Ovary (tissue), 3 donors: Measurements from ENCODE around the gene HINT3.

Experiments
- EP300 ChIP-seq: sonication (generic); formaldehyde crosslinking; IDR thresholded peaks from one replicate; pipeline ENCODE4 v1.6.1; 2017; ENCODE audit warnings: antibody characterized with exemption
- TF ChIP-seq, protein P1 (sequence below), 3 donors: fragments of 450-650 bp in 2 of 3; fragments of 200-600 bp in 1 of 3; IDR thresholded peaks; one replicate each; pipeline versions ENCODE4 v1.5.1 to v1.8.0; 2016 to 2022; ENCODE audit warnings: antibody characterized with exemption in 3 of 3, mild to moderate bottlenecking in 1 of 3
- donor health status: DM: no; HTN: no; CAD: no.

DNA sequence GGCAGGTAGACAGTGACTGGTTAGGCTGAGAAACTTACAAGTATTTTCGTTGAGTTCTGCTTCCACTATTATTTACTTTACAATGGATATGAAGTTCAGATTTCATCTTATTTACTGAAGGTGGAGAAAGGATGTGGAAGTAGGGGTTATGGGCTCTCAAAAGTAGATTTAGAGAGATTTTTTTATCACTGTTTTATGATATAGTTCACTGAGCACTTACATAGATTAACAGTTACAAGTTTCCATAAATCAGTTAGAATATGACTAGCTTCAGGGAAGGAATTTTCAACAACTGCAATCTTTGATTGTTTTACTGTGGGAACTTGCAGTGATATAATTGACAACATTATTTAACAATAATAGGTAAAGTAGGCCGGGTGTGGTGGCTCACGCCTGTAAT lies 22.5 kb downstream of the HINT3 start:
- TF ChIP-seq EP300: no peak
- TF ChIP-seq, protein P1, sequence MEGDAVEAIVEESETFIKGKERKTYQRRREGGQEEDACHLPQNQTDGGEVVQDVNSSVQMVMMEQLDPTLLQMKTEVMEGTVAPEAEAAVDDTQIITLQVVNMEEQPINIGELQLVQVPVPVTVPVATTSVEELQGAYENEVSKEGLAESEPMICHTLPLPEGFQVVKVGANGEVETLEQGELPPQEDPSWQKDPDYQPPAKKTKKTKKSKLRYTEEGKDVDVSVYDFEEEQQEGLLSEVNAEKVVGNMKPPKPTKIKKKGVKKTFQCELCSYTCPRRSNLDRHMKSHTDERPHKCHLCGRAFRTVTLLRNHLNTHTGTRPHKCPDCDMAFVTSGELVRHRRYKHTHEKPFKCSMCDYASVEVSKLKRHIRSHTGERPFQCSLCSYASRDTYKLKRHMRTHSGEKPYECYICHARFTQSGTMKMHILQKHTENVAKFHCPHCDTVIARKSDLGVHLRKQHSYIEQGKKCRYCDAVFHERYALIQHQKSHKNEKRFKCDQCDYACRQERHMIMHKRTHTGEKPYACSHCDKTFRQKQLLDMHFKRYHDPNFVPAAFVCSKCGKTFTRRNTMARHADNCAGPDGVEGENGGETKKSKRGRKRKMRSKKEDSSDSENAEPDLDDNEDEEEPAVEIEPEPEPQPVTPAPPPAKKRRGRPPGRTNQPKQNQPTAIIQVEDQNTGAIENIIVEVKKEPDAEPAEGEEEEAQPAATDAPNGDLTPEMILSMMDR (IDR thresholded peaks at IDR 0.05): no peak
